GM21367 (cell line): ENCODE results near the gene CCDC91.
"Not testable (repeated sequence)": the region's sequence is repeated elsewhere in the genome, so short reads cannot be mapped to it uniquely, and the experiment has no call there.

ENCODE experiments used
- ATAC-seq: cut with Tn5 transposase; IDR thresholded peaks from one replicate; pipeline ENCODE4 v1.9.1; 2021; ENCODE audit not compliant: unreplicated experiment

The CCDC91 gene

GRCh38 chr12:28351414-28351813 is 161.2 kb downstream of the CCDC91 start:
- ATAC-seq, result no peak

GRCh38 chr12:28355161-28355560 is 164.9 kb downstream of the CCDC91 start:
- ATAC-seq, result no peak

- no peak for ATAC-seq
These were observed 170.0 kb downstream of the CCDC91 start for GRCh38 chr12:28360253-28360652.

GRCh38 chr12:28367326-28367725 is 177.1 kb downstream of the CCDC91 start:
- no peak for ATAC-seq

- no peak for ATAC-seq
These were observed 177.7 kb downstream of the CCDC91 start for GRCh38 chr12:28367993-28368392.

- no peak for ATAC-seq
These were observed 179.2 kb downstream of the CCDC91 start for GRCh38 chr12:28369483-28369882.

GRCh38 chr12:28374556-28374955 is 184.3 kb downstream of the CCDC91 start:
- no peak for ATAC-seq

GRCh38 chr12:28378736-28379135 is 188.5 kb downstream of the CCDC91 start:
- no peak for ATAC-seq

- not testable (repeated sequence) for ATAC-seq
These were observed 189.5 kb downstream of the CCDC91 start for GRCh38 chr12:28379779-28380178.

GRCh38 chr12:28383368-28383767 is 193.1 kb downstream of the CCDC91 start:
- ATAC-seq, result no peak

GRCh38 chr12:28388879-28389278 is 198.6 kb downstream of the CCDC91 start:
- no peak for ATAC-seq

- ATAC-seq, result no peak
These were observed 199.9 kb downstream of the CCDC91 start for GRCh38 chr12:28390206-28390605.

- ATAC-seq, result no peak
These were observed 200.6 kb downstream of the CCDC91 start for GRCh38 chr12:28390761-28391385.

- no peak for ATAC-seq
These were observed 219.6 kb downstream of the CCDC91 start for GRCh38 chr12:28409892-28410291.

GRCh38 chr12:28413460-28414109 is 223.3 kb downstream of the CCDC91 start:
- ATAC-seq, result no peak

GRCh38 chr12:28415755-28416154 is 225.5 kb downstream of the CCDC91 start:
- ATAC-seq, result no peak

- no peak for ATAC-seq
These were observed 231.1 kb downstream of the CCDC91 start for GRCh38 chr12:28421374-28421773.

GRCh38 chr12:28424965-28425364 is 234.7 kb downstream of the CCDC91 start:
- no peak for ATAC-seq

- no peak for ATAC-seq
These were observed 235.3 kb downstream of the CCDC91 start for GRCh38 chr12:28425526-28425925.

- ATAC-seq, result no peak
These were observed 236.8 kb downstream of the CCDC91 start for GRCh38 chr12:28427046-28427445.

- ATAC-seq, result no peak
These were observed 249.9 kb downstream of the CCDC91 start for GRCh38 chr12:28440081-28440608.

- ATAC-seq, result no peak
These were observed 251.8 kb downstream of the CCDC91 start for GRCh38 chr12:28442101-28442500.

GRCh38 chr12:28443337-28443736 is 253.1 kb downstream of the CCDC91 start:
- ATAC-seq, result no peak
